HEK293 (cell line): ENCODE results near the gene IMP3.
A peak's percentile ranks its signal among the peaks of the same experiment; 100 is the strongest.

Experiments
- GFI1B ChIP-seq: fragments of 450-650 bp; formaldehyde crosslinking; IDR thresholded peaks from 2 replicates; pipeline ENCODE4 v1.5.1; 2016; ENCODE audit warnings: missing biosample characterization, missing genetic modification characterization
- KLF16 ChIP-seq: fragments of 450-650 bp; formaldehyde crosslinking; IDR thresholded peaks from 2 replicates; pipeline ENCODE4 v1.5.1; 2017; ENCODE audit warnings: missing biosample characterization, missing genetic modification characterization
- KLF9 ChIP-seq: fragments of 450-650 bp; formaldehyde crosslinking; IDR thresholded peaks from 2 replicates; pipeline ENCODE4 v1.5.1; 2016; ENCODE audit warnings: missing biosample characterization, missing genetic modification characterization, low read depth
- SCRT1 ChIP-seq: fragments of 450-650 bp; formaldehyde crosslinking; IDR thresholded peaks from 2 replicates; pipeline ENCODE4 v1.5.1; 2016; ENCODE audit warnings: missing biosample characterization, missing genetic modification characterization, borderline replicate concordance
- ZBTB10 ChIP-seq: fragments of 450-650 bp; formaldehyde crosslinking; IDR thresholded peaks from 2 replicates; pipeline ENCODE4 v1.5.1; 2016; ENCODE audit warnings: missing biosample characterization, missing genetic modification characterization
- ZEB2 ChIP-seq: fragments of 450-650 bp; formaldehyde crosslinking; IDR thresholded peaks from 2 replicates; pipeline ENCODE4 v1.5.1; 2016; ENCODE audit warnings: missing biosample characterization, missing genetic modification characterization
- ZNF148 ChIP-seq: fragments of 450-650 bp; formaldehyde crosslinking; IDR thresholded peaks from 2 replicates; pipeline ENCODE4 v1.5.0; 2017; ENCODE audit warnings: missing biosample characterization, missing genetic modification characterization, borderline replicate concordance
- ZNF175 ChIP-seq: fragments of 450-650 bp; formaldehyde crosslinking; IDR thresholded peaks from 2 replicates; pipeline ENCODE4 v1.5.1; 2016; ENCODE audit warnings: missing biosample characterization, missing genetic modification characterization
- ZNF223 ChIP-seq: fragments of 450-650 bp; formaldehyde crosslinking; IDR thresholded peaks from 2 replicates; pipeline ENCODE4 v1.5.1; 2016; ENCODE audit warnings: missing biosample characterization, missing genetic modification characterization
- ZNF266 ChIP-seq: fragments of 450-650 bp; formaldehyde crosslinking; IDR thresholded peaks from 2 replicates; pipeline ENCODE4 v1.5.1; 2016; ENCODE audit warnings: missing biosample characterization, missing genetic modification characterization, low read depth
- ZNF302 ChIP-seq: fragments of 450-650 bp; formaldehyde crosslinking; IDR thresholded peaks from 2 replicates; pipeline ENCODE4 v1.5.1; 2016; ENCODE audit warnings: missing biosample characterization, missing genetic modification characterization, low read depth
- ZNF311 ChIP-seq: fragments of 450-650 bp; formaldehyde crosslinking; IDR thresholded peaks from 2 replicates; pipeline ENCODE4 v1.5.1; 2017; ENCODE audit warnings: missing biosample characterization, missing genetic modification characterization, borderline replicate concordance
- ZNF354C ChIP-seq: fragments of 450-650 bp; formaldehyde crosslinking; IDR thresholded peaks from 2 replicates; pipeline ENCODE4 v1.5.1; 2016; ENCODE audit warnings: missing biosample characterization, missing genetic modification characterization, low read depth, borderline replicate concordance
- ZNF391 ChIP-seq: fragments of 450-650 bp; formaldehyde crosslinking; IDR thresholded peaks from 2 replicates; pipeline ENCODE4 v1.5.1; 2016; ENCODE audit warnings: low read depth, missing biosample characterization, missing genetic modification characterization, borderline replicate concordance
- ZNF585B ChIP-seq: fragments of 450-650 bp; formaldehyde crosslinking; IDR thresholded peaks from 2 replicates; pipeline ENCODE4 v1.5.1; 2016; ENCODE audit warnings: missing biosample characterization, missing genetic modification characterization
- ZNF777 ChIP-seq: fragments of 450-650 bp; formaldehyde crosslinking; IDR thresholded peaks from 2 replicates; pipeline ENCODE4 v1.5.1; 2017; ENCODE audit warnings: missing biosample characterization, missing genetic modification characterization, borderline replicate concordance
- ZNF785 ChIP-seq: fragments of 450-650 bp; formaldehyde crosslinking; IDR thresholded peaks from 2 replicates; pipeline ENCODE4 v1.5.1; 2016; ENCODE audit warnings: missing biosample characterization, missing genetic modification characterization
- TF ChIP-seq, protein P1 (sequence below): fragments of 450-650 bp; formaldehyde crosslinking; IDR thresholded peaks from 2 replicates; pipeline ENCODE4 v1.5.1; 2016; ENCODE audit warnings: missing biosample characterization, missing genetic modification characterization, low read depth
- TF ChIP-seq, protein P2 (sequence below): fragments of 450-650 bp; formaldehyde crosslinking; IDR thresholded peaks from 2 replicates; pipeline ENCODE4 v1.5.1; 2017; ENCODE audit warnings: missing biosample characterization, missing genetic modification characterization
- TF ChIP-seq, protein P3 (sequence below): fragments of 450-650 bp; formaldehyde crosslinking; conservative IDR thresholded peaks from 2 replicates; pipeline ENCODE4 v1.5.1; 2016; ENCODE audit warnings: low read depth, missing biosample characterization, missing genetic modification characterization
- TF ChIP-seq, protein P4 (sequence below): fragments of 450-650 bp; formaldehyde crosslinking; IDR thresholded peaks from 2 replicates; pipeline ENCODE4 v1.5.1; 2016; ENCODE audit warnings: missing biosample characterization, missing genetic modification characterization

Gene IMP3

GRCh38 chr15:75625542-75626347, 14.3 kb downstream of the IMP3 start, which contains the start of gene SNUPN (continued):
- TF ChIP-seq, protein P1, sequence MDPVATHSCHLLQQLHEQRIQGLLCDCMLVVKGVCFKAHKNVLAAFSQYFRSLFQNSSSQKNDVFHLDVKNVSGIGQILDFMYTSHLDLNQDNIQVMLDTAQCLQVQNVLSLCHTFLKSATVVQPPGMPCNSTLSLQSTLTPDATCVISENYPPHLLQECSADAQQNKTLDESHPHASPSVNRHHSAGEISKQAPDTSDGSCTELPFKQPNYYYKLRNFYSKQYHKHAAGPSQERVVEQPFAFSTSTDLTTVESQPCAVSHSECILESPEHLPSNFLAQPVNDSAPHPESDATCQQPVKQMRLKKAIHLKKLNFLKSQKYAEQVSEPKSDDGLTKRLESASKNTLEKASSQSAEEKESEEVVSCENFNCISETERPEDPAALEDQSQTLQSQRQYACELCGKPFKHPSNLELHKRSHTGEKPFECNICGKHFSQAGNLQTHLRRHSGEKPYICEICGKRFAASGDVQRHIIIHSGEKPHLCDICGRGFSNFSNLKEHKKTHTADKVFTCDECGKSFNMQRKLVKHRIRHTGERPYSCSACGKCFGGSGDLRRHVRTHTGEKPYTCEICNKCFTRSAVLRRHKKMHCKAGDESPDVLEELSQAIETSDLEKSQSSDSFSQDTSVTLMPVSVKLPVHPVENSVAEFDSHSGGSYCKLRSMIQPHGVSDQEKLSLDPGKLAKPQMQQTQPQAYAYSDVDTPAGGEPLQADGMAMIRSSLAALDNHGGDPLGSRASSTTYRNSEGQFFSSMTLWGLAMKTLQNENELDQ (tag by site-specific recombination) = peak; percentile 98
- TF ChIP-seq KLF16 = peak; percentile 96
- TF ChIP-seq, protein P2, sequence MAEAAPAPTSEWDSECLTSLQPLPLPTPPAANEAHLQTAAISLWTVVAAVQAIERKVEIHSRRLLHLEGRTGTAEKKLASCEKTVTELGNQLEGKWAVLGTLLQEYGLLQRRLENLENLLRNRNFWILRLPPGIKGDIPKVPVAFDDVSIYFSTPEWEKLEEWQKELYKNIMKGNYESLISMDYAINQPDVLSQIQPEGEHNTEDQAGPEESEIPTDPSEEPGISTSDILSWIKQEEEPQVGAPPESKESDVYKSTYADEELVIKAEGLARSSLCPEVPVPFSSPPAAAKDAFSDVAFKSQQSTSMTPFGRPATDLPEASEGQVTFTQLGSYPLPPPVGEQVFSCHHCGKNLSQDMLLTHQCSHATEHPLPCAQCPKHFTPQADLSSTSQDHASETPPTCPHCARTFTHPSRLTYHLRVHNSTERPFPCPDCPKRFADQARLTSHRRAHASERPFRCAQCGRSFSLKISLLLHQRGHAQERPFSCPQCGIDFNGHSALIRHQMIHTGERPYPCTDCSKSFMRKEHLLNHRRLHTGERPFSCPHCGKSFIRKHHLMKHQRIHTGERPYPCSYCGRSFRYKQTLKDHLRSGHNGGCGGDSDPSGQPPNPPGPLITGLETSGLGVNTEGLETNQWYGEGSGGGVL = peak; percentile 65
- no peak for TF ChIP-seq GFI1B
- no peak; the same call in 1 of the 2 replicates for TF ChIP-seq ZNF148 (tag by site-specific recombination)
- TF ChIP-seq ZNF311 = no peak
- TF ChIP-seq, protein P3, sequence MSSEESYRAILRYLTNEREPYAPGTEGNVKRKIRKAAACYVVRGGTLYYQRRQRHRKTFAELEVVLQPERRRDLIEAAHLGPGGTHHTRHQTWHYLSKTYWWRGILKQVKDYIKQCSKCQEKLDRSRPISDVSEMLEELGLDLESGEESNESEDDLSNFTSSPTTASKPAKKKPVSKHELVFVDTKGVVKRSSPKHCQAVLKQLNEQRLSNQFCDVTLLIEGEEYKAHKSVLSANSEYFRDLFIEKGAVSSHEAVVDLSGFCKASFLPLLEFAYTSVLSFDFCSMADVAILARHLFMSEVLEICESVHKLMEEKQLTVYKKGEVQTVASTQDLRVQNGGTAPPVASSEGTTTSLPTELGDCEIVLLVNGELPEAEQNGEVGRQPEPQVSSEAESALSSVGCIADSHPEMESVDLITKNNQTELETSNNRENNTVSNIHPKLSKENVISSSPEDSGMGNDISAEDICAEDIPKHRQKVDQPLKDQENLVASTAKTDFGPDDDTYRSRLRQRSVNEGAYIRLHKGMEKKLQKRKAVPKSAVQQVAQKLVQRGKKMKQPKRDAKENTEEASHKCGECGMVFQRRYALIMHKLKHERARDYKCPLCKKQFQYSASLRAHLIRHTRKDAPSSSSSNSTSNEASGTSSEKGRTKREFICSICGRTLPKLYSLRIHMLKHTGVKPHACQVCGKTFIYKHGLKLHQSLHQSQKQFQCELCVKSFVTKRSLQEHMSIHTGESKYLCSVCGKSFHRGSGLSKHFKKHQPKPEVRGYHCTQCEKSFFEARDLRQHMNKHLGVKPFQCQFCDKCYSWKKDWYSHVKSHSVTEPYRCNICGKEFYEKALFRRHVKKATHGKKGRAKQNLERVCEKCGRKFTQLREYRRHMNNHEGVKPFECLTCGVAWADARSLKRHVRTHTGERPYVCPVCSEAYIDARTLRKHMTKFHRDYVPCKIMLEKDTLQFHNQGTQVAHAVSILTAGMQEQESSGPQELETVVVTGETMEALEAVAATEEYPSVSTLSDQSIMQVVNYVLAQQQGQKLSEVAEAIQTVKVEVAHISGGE (tag by site-specific recombination) = peak; percentile 97
- TF ChIP-seq KLF9 (tag by site-specific recombination) = peak; percentile 84
- no peak for TF ChIP-seq ZNF777 (tag by site-specific recombination)
- peak; percentile 45 for TF ChIP-seq ZBTB10
- no peak for TF ChIP-seq ZNF223 (tag by site-specific recombination)
- no peak for TF ChIP-seq ZNF266 (tag by site-specific recombination)
- no peak; the same call in 1 of the 2 replicates for TF ChIP-seq ZNF302
- TF ChIP-seq ZEB2 (tag by site-specific recombination) = peak; percentile 99
- TF ChIP-seq, protein P4, sequence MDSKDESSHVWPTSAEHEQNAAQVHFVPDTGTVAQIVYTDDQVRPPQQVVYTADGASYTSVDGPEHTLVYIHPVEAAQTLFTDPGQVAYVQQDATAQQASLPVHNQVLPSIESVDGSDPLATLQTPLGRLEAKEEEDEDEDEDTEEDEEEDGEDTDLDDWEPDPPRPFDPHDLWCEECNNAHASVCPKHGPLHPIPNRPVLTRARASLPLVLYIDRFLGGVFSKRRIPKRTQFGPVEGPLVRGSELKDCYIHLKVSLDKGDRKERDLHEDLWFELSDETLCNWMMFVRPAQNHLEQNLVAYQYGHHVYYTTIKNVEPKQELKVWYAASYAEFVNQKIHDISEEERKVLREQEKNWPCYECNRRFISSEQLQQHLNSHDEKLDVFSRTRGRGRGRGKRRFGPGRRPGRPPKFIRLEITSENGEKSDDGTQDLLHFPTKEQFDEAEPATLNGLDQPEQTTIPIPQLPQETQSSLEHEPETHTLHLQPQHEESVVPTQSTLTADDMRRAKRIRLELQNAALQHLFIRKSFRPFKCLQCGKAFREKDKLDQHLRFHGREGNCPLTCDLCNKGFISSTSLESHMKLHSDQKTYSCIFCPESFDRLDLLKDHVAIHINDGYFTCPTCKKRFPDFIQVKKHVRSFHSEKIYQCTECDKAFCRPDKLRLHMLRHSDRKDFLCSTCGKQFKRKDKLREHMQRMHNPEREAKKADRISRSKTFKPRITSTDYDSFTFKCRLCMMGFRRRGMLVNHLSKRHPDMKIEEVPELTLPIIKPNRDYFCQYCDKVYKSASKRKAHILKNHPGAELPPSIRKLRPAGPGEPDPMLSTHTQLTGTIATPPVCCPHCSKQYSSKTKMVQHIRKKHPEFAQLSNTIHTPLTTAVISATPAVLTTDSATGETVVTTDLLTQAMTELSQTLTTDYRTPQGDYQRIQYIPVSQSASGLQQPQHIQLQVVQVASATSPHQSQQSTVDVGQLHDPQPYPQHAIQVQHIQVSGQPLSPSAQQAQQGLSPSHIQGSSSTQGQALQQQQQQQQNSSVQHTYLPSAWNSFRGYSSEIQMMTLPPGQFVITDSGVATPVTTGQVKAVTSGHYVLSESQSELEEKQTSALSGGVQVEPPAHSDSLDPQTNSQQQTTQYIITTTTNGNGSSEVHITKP (tag by site-specific recombination) = peak; percentile 100
- TF ChIP-seq ZNF785 (tag by site-specific recombination) = no peak; the same call in 1 of the 2 replicates
- no peak for TF ChIP-seq ZNF354C (tag by site-specific recombination)
- TF ChIP-seq ZNF585B = no peak
- no peak for TF ChIP-seq ZNF175 (tag by site-specific recombination)
- peak; percentile 88; the same call in 1 of the 2 replicates for TF ChIP-seq ZNF391 (tag by site-specific recombination)
- no peak for TF ChIP-seq SCRT1 (tag by site-specific recombination)
